Peyer's patch (tissue), 4 donors: ENCODE data around the gene FBXO47. TPM values are rescaled to one million over a fixed set of nuclear protein-coding genes. Genes with fewer than 3 reads are reported as not detected.
A peak's percentile ranks its signal among the peaks of the same experiment; 100 is the strongest.

Experiments
- DNase-seq, 3 donors: peaks; one replicate each; pipeline ENCODE4 v3.0.0-alpha.2; 2017 to 2019
- H3K27ac ChIP-seq, 4 donors: fragments of 200-600 bp; sonication (generic); one replicate each; pipeline ENCODE4 v1.5.1; 2016 to 2019
- H3K27me3 ChIP-seq, 2 donors: fragments of 200-600 bp; sonication (generic); one replicate each; pipeline ENCODE4 v1.5.1; 2019
- H3K36me3 ChIP-seq, 3 donors: fragments of 200-600 bp; sonication (generic); one replicate each; pipeline ENCODE4 v1.5.1; 2016 to 2019
- H3K4me1 ChIP-seq, 4 donors: fragments of 200-600 bp; sonication (generic); one replicate each; pipeline ENCODE4 v1.5.1; 2016 to 2019
- H3K4me3 ChIP-seq, 4 donors: fragments of 200-600 bp; sonication (generic); 1 replicate in 3 of 4; 2 replicates in 1 of 4; pipeline ENCODE4 v1.5.1; 2016 to 2019; ENCODE audit warnings: mild to moderate bottlenecking in 1 of 4
- H3K9me3 ChIP-seq, 4 donors: fragments of 200-600 bp; sonication (generic); one replicate each; pipeline ENCODE4 v1.5.1; 2016 to 2019; ENCODE audit warnings: mild to moderate bottlenecking in 1 of 4
- CTCF ChIP-seq, 6 experiments: fragments of 450-650 bp in 4 of 6; fragments of 200-600 bp in 2 of 6; sonication (generic) in 1 of 6; IDR thresholded peaks; one replicate each; pipeline ENCODE4 v1.5.1; 2017 to 2019; ENCODE audit warnings: antibody characterized with exemption in 6 of 6, mild to moderate bottlenecking in 3 of 6, moderate library complexity in 1 of 6
- POLR2A ChIP-seq, 2 donors: fragments of 450-650 bp; IDR thresholded peaks; one replicate each; pipeline ENCODE4 v1.5.1; 2017; ENCODE audit warnings: antibody characterized with exemption in 2 of 2, mild to moderate bottlenecking in 2 of 2, moderate library complexity in 2 of 2
- total RNA-seq, 4 donors: library from RNA; depleted of rRNA; stranded (reverse); fragments of >200 nt; gene quantifications; one replicate each; pipeline ENCODE4 v1.1.0, GENCODE V29; 2016

The FBXO47 gene
- total RNA-seq, 4 donors from 2014 or later = not detected

GRCh38 chr17:38921756-38922411 is 45.3 kb downstream of the FBXO47 start:
- no peaks in the 10 kb centered on the region for H3K27me3 ChIP-seq
- peaks cover 0 to 54% (median 0%) of the 10 kb centered on the region in 4 donors for H3K4me1 ChIP-seq
- TF ChIP-seq POLR2A (IDR thresholded peaks at IDR 0.05) (no peak), CTCF (IDR thresholded peaks at IDR 0.05) (no peak)
- H3K4me3 ChIP-seq = no peak overlapping the region
- H3K27ac ChIP-seq = peak overlapping the region in 2 of 4 donors; percentile 29 to 63
- H3K9me3 ChIP-seq = no peaks in the 10 kb centered on the region
- DNase-seq = peak in 2 of 3 donors; percentile 11 to 46
- H3K36me3 ChIP-seq = peaks cover 0 to 37% (median 0%) of the 10 kb centered on the region in 3 donors

- Histone ChIP-seq H3K36me3 (peaks cover 0 to 49% (median 0%) of the 10 kb centered on the region in 3 donors), H3K27ac (peak overlapping the region in 2 of 4 donors; percentile 27 to 39), H3K4me1 (peaks cover 0 to 48% (median 0%) of the 10 kb centered on the region in 4 donors), H3K27me3 (no peaks in the 10 kb centered on the region), H3K4me3 (no peak overlapping the region), H3K9me3 (no peaks in the 10 kb centered on the region)
- TF ChIP-seq CTCF (IDR thresholded peaks at IDR 0.05) (no peak), POLR2A (IDR thresholded peaks at IDR 0.05) (no peak)
- DNase-seq = peak in 2 of 3 donors; percentile 13 to 39
These were observed 46.6 kb downstream of the FBXO47 start for GRCh38 chr17:38920374-38921291.

- no peaks in the 10 kb centered on the region for H3K27me3 ChIP-seq
- peak overlapping the region in 2 of 4 donors; percentile 27 to 39 for H3K27ac ChIP-seq
- no peaks in the 10 kb centered on the region for H3K9me3 ChIP-seq
- peaks cover 0 to 61% (median 0%) of the 10 kb centered on the region in 3 donors for H3K36me3 ChIP-seq
- H3K4me3 ChIP-seq = no peak overlapping the region
- DNase-seq = peak in 2 of 3 donors; percentile 11 to 44
- TF ChIP-seq POLR2A (IDR thresholded peaks at IDR 0.05) (no peak), CTCF (IDR thresholded peaks at IDR 0.05) (no peak)
- peaks cover 0 to 49% (median 4%) of the 10 kb centered on the region in 4 donors for H3K4me1 ChIP-seq
These were observed 47.7 kb downstream of the FBXO47 start for GRCh38 chr17:38919316-38920078.

- Histone ChIP-seq H3K4me1 (peaks cover 0 to 55% (median 4%) of the 10 kb centered on the region in 4 donors), H3K36me3 (peaks cover 0 to 67% (median 0%) of the 10 kb centered on the region in 3 donors)
These were observed 48.3 kb downstream of the FBXO47 start for GRCh38 chr17:38918916-38919315.

More at GRCh38 chr17:38918916-38919315, 48.3 kb downstream of the FBXO47 start:
- TF ChIP-seq POLR2A (IDR thresholded peaks at IDR 0.05) = no peak
- no peak for TF ChIP-seq CTCF (IDR thresholded peaks at IDR 0.05)
- H3K27ac ChIP-seq = no peak overlapping the region
- H3K9me3 ChIP-seq = no peaks in the 10 kb centered on the region
- no peaks in the 10 kb centered on the region for H3K27me3 ChIP-seq
- DNase-seq = peak in 2 of 3 donors; percentile 8 to 33
- no peak overlapping the region for H3K4me3 ChIP-seq
